Right lobe of liver (tissue), 4 donors: Measurements from ENCODE around the gene TAS2R31.

Source experiments
- POLR2A ChIP-seq: fragments of 450-650 bp; IDR thresholded peaks from one replicate; pipeline ENCODE4 v1.6.1; 2017; ENCODE audit warnings: antibody characterized with exemption, mild to moderate bottlenecking
- TF ChIP-seq, protein P1 (sequence below), 4 donors: fragments of 200-600 bp in 3 of 4; fragments of 450-650 bp in 1 of 4; IDR thresholded peaks; one replicate each; pipeline versions ENCODE4 v1.5.1 to v1.8.0; 2016 to 2022; ENCODE audit warnings: antibody characterized with exemption in 4 of 4, mild to moderate bottlenecking in 2 of 4
- donor health status: DM: no; HTN: no; CAD: no.
- donor health status: DM: no; HTN: no; CAD: no.
- donor health status: DM: no; HTN: yes; CAD: no.

GRCh38 chr12:10982244-10982643 lies 49.0 kb downstream of the TAS2R31 start:
- no peak for TF ChIP-seq POLR2A
- TF ChIP-seq, protein P1, sequence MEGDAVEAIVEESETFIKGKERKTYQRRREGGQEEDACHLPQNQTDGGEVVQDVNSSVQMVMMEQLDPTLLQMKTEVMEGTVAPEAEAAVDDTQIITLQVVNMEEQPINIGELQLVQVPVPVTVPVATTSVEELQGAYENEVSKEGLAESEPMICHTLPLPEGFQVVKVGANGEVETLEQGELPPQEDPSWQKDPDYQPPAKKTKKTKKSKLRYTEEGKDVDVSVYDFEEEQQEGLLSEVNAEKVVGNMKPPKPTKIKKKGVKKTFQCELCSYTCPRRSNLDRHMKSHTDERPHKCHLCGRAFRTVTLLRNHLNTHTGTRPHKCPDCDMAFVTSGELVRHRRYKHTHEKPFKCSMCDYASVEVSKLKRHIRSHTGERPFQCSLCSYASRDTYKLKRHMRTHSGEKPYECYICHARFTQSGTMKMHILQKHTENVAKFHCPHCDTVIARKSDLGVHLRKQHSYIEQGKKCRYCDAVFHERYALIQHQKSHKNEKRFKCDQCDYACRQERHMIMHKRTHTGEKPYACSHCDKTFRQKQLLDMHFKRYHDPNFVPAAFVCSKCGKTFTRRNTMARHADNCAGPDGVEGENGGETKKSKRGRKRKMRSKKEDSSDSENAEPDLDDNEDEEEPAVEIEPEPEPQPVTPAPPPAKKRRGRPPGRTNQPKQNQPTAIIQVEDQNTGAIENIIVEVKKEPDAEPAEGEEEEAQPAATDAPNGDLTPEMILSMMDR (IDR thresholded peaks at IDR 0.05) = no peak
